OCI-LY7 (cell line): ENCODE results near the gene FOXA1. TPM values are rescaled to one million over a fixed set of nuclear protein-coding genes. Genes with fewer than 3 reads are reported as not detected.

Source experiments
- BruUV-seq: library from RNA; stranded (reverse); fragments of 400-500 nt; replicated peaks from 2 replicates; lab custom pipeline; 2021; lab: Mats Ljungman, UMichigan
- CTCF ChIA-PET: fragments of 300-600 bp; sonication (Branson Sonifier 250); formaldehyde crosslinking; loops from one replicate; lab custom pipeline; 2022; ENCODE audit warnings: antibody characterized with exemption; ENCODE audit not compliant: unreplicated experiment; lab: Charles Lee
- POLR2A ChIA-PET: fragments of 300-600 bp; sonication (Branson Sonifier 250); formaldehyde crosslinking; loops from one replicate; lab custom pipeline; 2022; ENCODE audit warnings: antibody characterized with exemption; lab: Charles Lee
- DNase-seq: peaks from one replicate; pipeline ENCODE4 v3.0.0-alpha.2; 2015; ENCODE audit warnings: low spot score
- H2AFZ ChIP-seq: fragments of 200-600 bp; sonication (generic), shearing (Covaris generic); 2 replicates; pipeline ENCODE4 v1.6.1; 2014; ENCODE audit warnings: mild to moderate bottlenecking, antibody characterized with exemption, low read length, moderate library complexity
- H3K27ac ChIP-seq: fragments of 200-600 bp; sonication (generic); 2 replicates; pipeline ENCODE4 v1.5.1; 2014; ENCODE audit warnings: mixed run types, low read depth, mild to moderate bottlenecking, moderate library complexity, low read length, inconsistent platforms; ENCODE audit not compliant: poor library complexity, severe bottlenecking
- H3K36me3 ChIP-seq: fragments of 200-600 bp; sonication (generic); 2 replicates; pipeline ENCODE4 v1.6.1; 2014; ENCODE audit warnings: mild to moderate bottlenecking, antibody characterized with exemption, low read length, moderate library complexity, mixed read lengths; ENCODE audit not compliant: insufficient read depth
- H3K4me1 ChIP-seq: fragments of 200-600 bp; sonication (generic); 2 replicates; pipeline ENCODE4 v1.5.1; 2014; ENCODE audit warnings: mild to moderate bottlenecking, low read length; ENCODE audit not compliant: insufficient read depth, poor library complexity, severe bottlenecking
- H3K4me2 ChIP-seq: fragments of 200-600 bp; sonication (generic); 2 replicates; pipeline ENCODE4 v1.6.1; 2014; ENCODE audit warnings: mild to moderate bottlenecking, low read length
- H3K4me3 ChIP-seq: fragments of 200-600 bp; sonication (generic); 2 replicates; pipeline ENCODE4 v1.5.1; 2014; ENCODE audit warnings: mild to moderate bottlenecking, low read depth, low read length; ENCODE audit not compliant: poor library complexity, severe bottlenecking
- H3K79me2 ChIP-seq: fragments of 200-600 bp; sonication (generic); 2 replicates; pipeline ENCODE4 v1.6.1; 2016; ENCODE audit warnings: low read depth, mild to moderate bottlenecking, low read length, moderate library complexity, mixed read lengths; ENCODE audit not compliant: insufficient read depth
- H3K9me2 ChIP-seq: fragments of 200-600 bp; sonication (generic); 2 replicates; pipeline ENCODE4 v1.6.1; 2016; ENCODE audit warnings: mild to moderate bottlenecking, low read length, mixed read lengths; ENCODE audit not compliant: insufficient read depth
- H3K9me3 ChIP-seq: fragments of 200-600 bp; sonication (generic); 2 replicates; pipeline ENCODE4 v1.6.1; 2014; ENCODE audit warnings: mild to moderate bottlenecking, mixed run types, low read length, mixed read lengths
- H4K20me1 ChIP-seq: fragments of 200-600 bp; sonication (generic); 2 replicates; pipeline ENCODE4 v1.6.1; 2014; ENCODE audit warnings: mild to moderate bottlenecking, antibody characterized with exemption, low read length, moderate library complexity, mixed read lengths; ENCODE audit not compliant: insufficient read depth
- CTCF ChIP-seq: fragments of 200-600 bp; sonication (generic); conservative IDR thresholded peaks from 2 replicates; pipeline ENCODE4 v1.5.1; 2014; ENCODE audit warnings: mild to moderate bottlenecking, antibody characterized with exemption, low read length, moderate library complexity, mixed read lengths
- EZH2phosphoT487 ChIP-seq: fragments of 200-600 bp; sonication (generic); IDR thresholded peaks from 2 replicates; pipeline ENCODE4 v1.6.1; 2018; ENCODE audit warnings: low read depth, borderline replicate concordance, mild to moderate bottlenecking, mixed run types, antibody characterized with exemption, low read length, moderate library complexity, mixed read lengths
- intact Hi-C: fragments of 100-400 bp; cut with micrococcal nuclease; formaldehyde crosslinking; loops from one replicate; pipeline ENCODE4 v1.10.0; 2022; ENCODE audit not compliant: unreplicated experiment
- total RNA-seq, 2 experiments: library from RNA; depleted of rRNA in 1 of 2; stranded (reverse); fragments of >200 nt in 1 of 2; shearing (Covaris generic) in 1 of 2; gene quantifications; 2 replicates each; pipeline ENCODE4 v1.2.3, GENCODE V29; 2014 to 2022

FOXA1 gene
- total RNA-seq, 2 experiments from 2014 or later, result not detected

DNA sequence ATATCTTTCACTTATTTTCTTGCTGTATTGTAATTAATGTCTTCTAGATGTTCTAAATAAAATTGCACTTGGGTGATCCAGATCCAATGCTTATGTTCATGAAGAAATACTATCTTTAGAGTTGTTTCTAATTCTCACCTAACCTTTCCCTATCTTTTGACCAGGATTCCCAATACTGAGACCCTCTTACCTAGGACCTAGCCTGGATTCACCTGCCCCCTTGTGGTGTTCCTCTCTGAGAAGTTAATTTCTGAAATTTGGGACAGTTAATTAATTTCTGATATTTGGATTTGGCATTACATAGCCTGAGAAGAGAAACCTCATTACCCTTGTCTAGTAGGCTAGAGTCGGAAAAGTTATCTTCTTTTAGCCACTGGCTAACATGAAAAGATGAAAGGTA, 29.5 kb downstream of the FOXA1 start:
- Histone ChIP-seq H3K4me2 (no peak overlapping the region), H3K27ac (no peak overlapping the region), H3K9me3 (no peaks in the 10 kb centered on the region), H3K79me2 (no peaks in the 10 kb centered on the region), H3K9me2 (no peaks in the 10 kb centered on the region), H3K4me3 (no peak overlapping the region), H3K36me3 (no peaks in the 10 kb centered on the region), H4K20me1 (no peaks in the 10 kb centered on the region), H2AFZ (no peak overlapping the region), H3K4me1 (no peaks in the 10 kb centered on the region)
- CTCF ChIA-PET, result no interaction called here
- TF ChIP-seq EZH2phosphoT487, result no peak
- peak; percentile 44; the same call in 1 of the 2 replicates for TF ChIP-seq CTCF
- intact Hi-C loops, result no loop called here
- BruUV-seq, result no TSS peak
- DNase-seq, result no peak
- POLR2A ChIA-PET, result no interaction called here

- Histone ChIP-seq H3K9me2 (no peaks in the 10 kb centered on the region), H3K27ac (no peak overlapping the region), H3K79me2 (no peaks in the 10 kb centered on the region), H3K4me1 (no peaks in the 10 kb centered on the region), H4K20me1 (no peaks in the 10 kb centered on the region), H2AFZ (no peak overlapping the region), H3K4me2 (no peak overlapping the region), H3K36me3 (no peaks in the 10 kb centered on the region), H3K9me3 (no peaks in the 10 kb centered on the region), H3K4me3 (no peak overlapping the region)
- intact Hi-C loops, result no loop called here
- DNase-seq, result no peak
- CTCF ChIA-PET, result no interaction called here
- BruUV-seq, result no TSS peak
- TF ChIP-seq EZH2phosphoT487 (no peak), CTCF (no peak)
- POLR2A ChIA-PET, result interaction anchor here (0.5 to 0.7 kb wide), 4 partner anchors 9 to 1980 kb away, joined by 3 to 4 read pairs (median 4); no protein-coding TSS in a partner anchor
Measured at GRCh38 chr14:37563189-37563588, 31.9 kb downstream of the FOXA1 start.

- Histone ChIP-seq H4K20me1 (no peaks in the 10 kb centered on the region), H3K27ac (no peak overlapping the region), H3K9me3 (no peaks in the 10 kb centered on the region), H3K4me3 (no peak overlapping the region), H3K79me2 (no peaks in the 10 kb centered on the region), H3K36me3 (no peaks in the 10 kb centered on the region), H3K9me2 (no peaks in the 10 kb centered on the region), H3K4me1 (no peaks in the 10 kb centered on the region), H2AFZ (no peak overlapping the region), H3K4me2 (no peak overlapping the region)
- DNase-seq, result no peak
- intact Hi-C loops, result no loop called here
- ChIA-PET CTCF (no interaction called here), POLR2A (interaction anchor here (0.5 to 1.6 kb wide), 2 partner anchors 18 to 1280 kb away, joined by 4 to 6 read pairs; no protein-coding TSS in a partner anchor)
- no TSS peak for BruUV-seq
- TF ChIP-seq CTCF (no peak), EZH2phosphoT487 (no peak)
Measured at GRCh38 chr14:37559386-37559785, 35.7 kb downstream of the FOXA1 start.
